ENCODE results near the gene NCAM2.

DNA sequence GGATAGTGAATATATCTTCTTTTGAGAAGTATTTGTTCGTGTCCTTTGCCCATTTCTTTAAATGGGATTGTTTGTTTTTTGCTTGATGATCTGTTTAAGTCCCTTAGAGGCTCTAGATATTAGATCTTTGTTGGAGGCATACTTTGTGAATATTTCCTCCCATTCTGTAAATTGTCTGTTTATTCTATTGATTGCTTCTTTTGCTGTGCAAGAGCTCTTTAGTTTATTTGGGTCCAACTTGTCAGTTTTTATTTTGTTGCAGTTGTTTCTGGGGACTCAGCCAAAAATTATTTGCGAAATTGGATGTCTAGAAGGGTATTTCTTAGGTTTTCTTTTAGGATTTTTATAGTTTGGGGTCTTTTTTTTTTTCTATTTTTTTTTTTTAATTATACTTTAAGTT lies 302.8 kb downstream of the NCAM2 start:
- TF ChIP-seq, protein P1, sequence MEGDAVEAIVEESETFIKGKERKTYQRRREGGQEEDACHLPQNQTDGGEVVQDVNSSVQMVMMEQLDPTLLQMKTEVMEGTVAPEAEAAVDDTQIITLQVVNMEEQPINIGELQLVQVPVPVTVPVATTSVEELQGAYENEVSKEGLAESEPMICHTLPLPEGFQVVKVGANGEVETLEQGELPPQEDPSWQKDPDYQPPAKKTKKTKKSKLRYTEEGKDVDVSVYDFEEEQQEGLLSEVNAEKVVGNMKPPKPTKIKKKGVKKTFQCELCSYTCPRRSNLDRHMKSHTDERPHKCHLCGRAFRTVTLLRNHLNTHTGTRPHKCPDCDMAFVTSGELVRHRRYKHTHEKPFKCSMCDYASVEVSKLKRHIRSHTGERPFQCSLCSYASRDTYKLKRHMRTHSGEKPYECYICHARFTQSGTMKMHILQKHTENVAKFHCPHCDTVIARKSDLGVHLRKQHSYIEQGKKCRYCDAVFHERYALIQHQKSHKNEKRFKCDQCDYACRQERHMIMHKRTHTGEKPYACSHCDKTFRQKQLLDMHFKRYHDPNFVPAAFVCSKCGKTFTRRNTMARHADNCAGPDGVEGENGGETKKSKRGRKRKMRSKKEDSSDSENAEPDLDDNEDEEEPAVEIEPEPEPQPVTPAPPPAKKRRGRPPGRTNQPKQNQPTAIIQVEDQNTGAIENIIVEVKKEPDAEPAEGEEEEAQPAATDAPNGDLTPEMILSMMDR (IDR thresholded peaks at IDR 0.05), result no peak
- TF ChIP-seq POLR2A (IDR thresholded peaks at IDR 0.05), result no peak

All from esophagus squamous epithelium (tissue), 4 donors.